ENCODE measurements around the gene GLP1R. TPM values are rescaled to one million over a fixed set of nuclear protein-coding genes. Genes with fewer than 3 reads are reported as not detected.

The GLP1R gene
- total RNA-seq, 2 experiments from 2014 or later: 0.70 to 0.94 TPM

DNA sequence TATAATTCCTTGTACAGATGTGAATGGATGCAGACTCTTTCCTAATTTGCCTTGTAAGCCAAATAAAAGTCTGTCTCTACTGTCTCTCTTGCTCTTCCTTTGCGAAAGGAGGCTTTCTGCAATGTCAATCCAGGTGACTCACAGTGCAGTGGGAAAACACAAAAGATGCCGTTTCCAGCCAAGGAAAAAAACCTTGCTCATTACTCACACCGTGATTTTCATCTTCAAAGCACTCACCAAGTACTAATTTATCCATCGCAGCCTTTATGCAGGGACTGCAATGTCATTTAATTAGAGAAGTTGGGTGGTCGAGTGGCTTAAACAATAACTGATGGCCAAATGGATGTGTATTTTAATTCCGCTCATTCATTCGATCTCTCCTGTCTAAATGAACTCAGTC, 42.6 kb downstream of the GLP1R start:
- Mint-ChIP-seq H3K4me1 (peaks cover 5% of the 10 kb centered on the region), H3K27ac (no peak overlapping the region), H3K9me3 (ENCODE audit: low read depth) (no peaks in the 10 kb centered on the region), H3K4me3 (no peak overlapping the region), H3K27me3 (peaks cover 35% of the 10 kb centered on the region), H3K36me3 (ENCODE audit: low read depth) (no peaks in the 10 kb centered on the region)
- ChIA-PET CTCF (interaction anchor here (0.6 to 1.2 kb wide), 3 partner anchors 11 to 86 kb away, joined by 3 read pairs; no protein-coding TSS in a partner anchor), POLR2A (no interaction called here)
- ATAC-seq (no peak), DNase-seq (no peak)
- intact Hi-C loops (cut with DNase I, micrococcal nuclease): no loop called here

DNA sequence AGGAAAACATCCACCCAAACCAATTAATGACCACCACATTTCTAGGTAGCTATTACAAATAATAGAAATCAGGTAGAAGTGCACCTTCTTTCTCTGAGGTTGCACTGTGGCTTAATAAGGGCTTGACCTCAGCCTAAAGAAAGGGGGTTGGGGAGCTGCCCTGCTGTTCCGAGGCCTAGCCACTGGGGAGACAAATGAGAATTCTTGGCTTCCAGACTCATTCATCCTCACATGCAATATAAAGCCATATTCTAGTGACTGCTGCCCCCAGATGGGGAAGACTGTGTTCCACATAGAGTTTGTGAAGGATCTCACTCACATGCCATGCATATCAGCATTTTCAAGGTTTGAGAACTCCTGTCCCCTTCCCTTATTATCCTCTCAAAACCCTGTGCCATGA, 43.5 kb downstream of the GLP1R start:
- Mint-ChIP-seq H3K36me3 (ENCODE audit: low read depth) (no peaks in the 10 kb centered on the region), H3K27ac (no peak overlapping the region)
- intact Hi-C loops (cut with DNase I, micrococcal nuclease): no loop called here

DNA sequence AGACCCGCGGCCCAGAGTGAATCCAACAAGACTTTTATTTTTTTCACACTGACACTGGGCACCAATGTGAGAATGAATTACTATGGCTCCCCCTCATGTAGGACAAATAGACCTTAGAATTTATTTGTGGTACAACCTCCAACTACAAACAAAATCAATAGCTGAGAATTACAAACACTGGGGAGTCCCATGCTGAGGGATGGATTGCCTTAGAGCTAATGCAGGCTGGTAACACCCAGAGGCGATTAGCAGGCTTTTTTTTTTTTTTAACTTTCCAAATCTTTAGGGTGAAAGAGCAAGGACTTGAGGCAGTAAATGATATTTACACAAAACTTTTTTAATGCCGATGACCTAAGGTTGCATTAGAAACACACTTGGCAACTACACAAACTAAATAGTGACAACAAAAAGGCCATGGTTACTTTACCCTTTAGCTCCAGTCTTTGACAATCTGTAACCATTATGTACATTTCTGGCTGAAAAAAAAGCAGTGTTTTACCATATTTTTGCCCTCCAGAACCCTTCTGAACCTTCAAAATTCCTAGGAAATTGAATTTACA, 44.6 kb downstream of the GLP1R start:
- Mint-ChIP-seq H3K27me3 (peaks cover 24% of the 10 kb centered on the region), H3K4me1 (no peaks in the 10 kb centered on the region), H3K27ac (no peak overlapping the region), H3K4me3 (no peak overlapping the region), H3K9me3 (ENCODE audit: low read depth) (no peaks in the 10 kb centered on the region), H3K36me3 (ENCODE audit: low read depth) (no peaks in the 10 kb centered on the region)
- no peak for ATAC-seq
- DNase-seq: no peak
- POLR2A ChIA-PET: no interaction called here
- intact Hi-C loops (cut with DNase I, micrococcal nuclease): no loop called here
- CTCF ChIA-PET: interaction anchor here (0.7 to 1.5 kb wide), 4 partner anchors 9 to 273 kb away, joined by 3 to 4 read pairs (median 3); no protein-coding TSS in a partner anchor

More for the DNA sequence above, 43.5 kb downstream of the GLP1R start:
- Mint-ChIP-seq H3K4me3 (no peak overlapping the region), H3K4me1 (no peaks in the 10 kb centered on the region), H3K9me3 (ENCODE audit: low read depth) (no peaks in the 10 kb centered on the region), H3K27me3 (peaks cover 31% of the 10 kb centered on the region)
- ATAC-seq: no peak
- CTCF ChIA-PET: interaction anchor here (1.2 kb wide), 1 partner anchor 85 kb away, joined by 3 read pairs; no protein-coding TSS in a partner anchor
- POLR2A ChIA-PET: no interaction called here
- no peak for DNase-seq

DNA sequence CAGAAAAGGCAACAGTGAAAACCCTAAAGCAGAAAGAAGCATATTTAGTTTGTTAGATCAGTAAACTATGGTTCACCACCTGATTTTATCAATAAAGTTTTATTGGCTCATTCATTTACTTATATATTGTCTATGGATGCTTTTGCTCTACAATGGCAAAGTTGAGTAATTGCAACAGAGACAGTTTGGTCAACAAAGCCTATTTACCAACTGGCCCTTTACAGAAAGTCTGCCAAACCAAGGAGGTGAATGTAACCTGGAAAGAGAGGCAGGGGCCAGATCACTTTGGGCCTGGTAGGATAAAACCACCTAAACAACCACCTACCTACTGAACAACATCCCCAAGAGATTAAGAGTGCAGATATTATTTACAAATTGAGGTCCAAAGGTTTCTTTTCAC, 47.0 kb downstream of the GLP1R start:
- intact Hi-C loops (cut with DNase I, micrococcal nuclease): no loop called here
- Mint-ChIP-seq H3K9me3 (ENCODE audit: low read depth) (no peaks in the 10 kb centered on the region), H3K4me3 (no peak overlapping the region), H3K27ac (no peak overlapping the region), H3K4me1 (peaks cover 4% of the 10 kb centered on the region), H3K27me3 (peaks cover 11% of the 10 kb centered on the region), H3K36me3 (ENCODE audit: low read depth) (no peaks in the 10 kb centered on the region)
- CTCF ChIA-PET: no interaction called here
- no peak for ATAC-seq
- no peak for DNase-seq
- POLR2A ChIA-PET: no interaction called here

DNA sequence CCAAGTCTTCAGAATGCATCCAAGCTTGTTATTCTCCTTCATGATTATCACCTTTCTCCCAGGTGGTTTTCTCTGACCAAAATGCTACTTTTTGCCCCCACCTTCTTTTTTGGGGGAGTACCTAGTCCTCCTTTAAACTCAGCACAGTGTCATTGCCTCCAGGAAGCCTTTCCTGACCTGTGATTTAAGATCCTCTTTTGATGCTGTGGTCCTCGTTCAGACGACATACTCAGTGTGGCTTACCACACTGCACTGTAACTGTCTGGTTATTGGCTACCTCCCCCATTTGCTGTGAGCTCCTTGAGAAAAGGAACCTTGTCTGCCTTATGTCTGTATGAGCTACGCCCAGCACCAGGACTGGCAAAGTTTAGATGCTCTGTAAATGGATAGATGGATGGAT, 51.8 kb downstream of the GLP1R start:
- intact Hi-C loops (cut with DNase I, micrococcal nuclease): no loop called here
- no peak overlapping the region for H3K27ac Mint-ChIP-seq
- peak; percentile 51 for DNase-seq
- H3K27me3 Mint-ChIP-seq: no peaks in the 10 kb centered on the region
- no peak overlapping the region for H3K4me3 Mint-ChIP-seq
- H3K9me3 Mint-ChIP-seq (ENCODE audit: low read depth): no peaks in the 10 kb centered on the region
- H3K36me3 Mint-ChIP-seq (ENCODE audit: low read depth): peaks cover 24% of the 10 kb centered on the region
- H3K4me1 Mint-ChIP-seq: peaks cover 18% of the 10 kb centered on the region
- peak; percentile 83 for ATAC-seq
- POLR2A ChIA-PET: no interaction called here
- CTCF ChIA-PET: interaction anchor here (1.0 to 1.2 kb wide), 3 partner anchors 11 to 15 kb away, joined by 3 to 5 read pairs (median 3); no protein-coding TSS in a partner anchor

DNA sequence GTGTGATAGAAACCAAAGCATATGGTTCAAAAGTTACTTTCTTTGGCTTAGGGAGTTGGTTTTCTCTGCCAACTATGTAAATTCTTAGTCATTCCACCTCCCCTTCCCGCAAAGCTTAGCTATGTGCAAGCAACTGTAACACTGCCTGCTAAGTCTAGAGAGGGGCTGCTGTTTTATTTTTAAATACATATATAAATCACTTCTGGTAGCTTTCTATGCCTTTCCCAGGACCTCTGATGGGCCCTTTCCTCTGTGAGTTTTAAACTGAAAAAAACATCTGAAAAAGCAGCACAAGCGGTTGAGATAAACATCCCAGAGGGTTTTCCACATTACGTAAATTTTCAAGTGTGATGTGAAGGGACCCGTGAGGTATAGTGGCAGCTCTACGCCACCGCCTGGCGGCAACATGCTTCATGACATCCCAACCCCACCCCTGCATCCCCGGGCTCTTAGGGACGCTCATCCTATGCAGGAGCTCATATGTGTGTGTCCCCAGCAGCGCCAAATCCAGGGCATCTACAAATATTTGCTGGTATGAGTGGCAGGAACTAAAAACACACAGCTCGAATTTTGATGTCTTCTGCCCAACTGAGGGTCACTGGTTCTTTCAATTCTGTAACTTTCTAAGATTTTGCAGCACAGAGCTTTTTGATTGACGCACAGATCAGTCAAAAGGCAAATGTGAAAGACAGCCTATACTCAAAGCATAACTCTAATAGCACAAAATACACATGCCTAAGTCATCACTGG, 53.7 kb downstream of the GLP1R start:
- CTCF ChIA-PET: interaction anchor here (0.6 to 2.2 kb wide), 12 partner anchors 9 to 365 kb away, joined by 3 to 18 read pairs (median 3); no protein-coding TSS in a partner anchor
- Mint-ChIP-seq H3K9me3 (ENCODE audit: low read depth) (no peaks in the 10 kb centered on the region), H3K36me3 (ENCODE audit: low read depth) (peaks cover 34% of the 10 kb centered on the region), H3K27ac (no peak overlapping the region), H3K4me3 (no peak overlapping the region), H3K4me1 (peaks cover 33% of the 10 kb centered on the region), H3K27me3 (no peaks in the 10 kb centered on the region)
- ATAC-seq: peak; percentile 60
- intact Hi-C loops (cut with DNase I, micrococcal nuclease): loop anchor here (1.0 to 2.0 kb wide), 2 partner anchors 11 to 229 kb away; no protein-coding TSS in a partner anchor
- peak; percentile 58 for DNase-seq
- POLR2A ChIA-PET: interaction anchor here (0.9 kb wide), 1 partner anchor 11 kb away, joined by 3 read pairs; no protein-coding TSS in a partner anchor

DNA sequence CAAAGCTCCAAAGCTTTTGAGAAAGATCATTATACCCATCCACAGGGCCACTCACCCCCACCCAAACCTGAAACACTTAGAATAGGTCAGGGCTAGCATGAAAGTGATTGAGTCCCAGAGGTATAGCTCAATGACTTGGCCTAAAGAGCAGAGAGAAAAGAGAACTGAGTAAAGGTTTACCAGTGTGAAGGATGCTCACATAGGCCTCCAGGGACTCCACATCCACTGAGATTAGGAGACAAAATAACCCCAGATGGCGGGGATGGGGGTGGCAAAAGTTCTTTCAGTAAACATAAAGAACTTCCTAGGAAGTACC, 54.2 kb downstream of the GLP1R start:
- H3K27me3 Mint-ChIP-seq: no peaks in the 10 kb centered on the region
- peaks cover 37% of the 10 kb centered on the region for H3K4me1 Mint-ChIP-seq
- peak overlapping the region; percentile 10 for H3K27ac Mint-ChIP-seq
- intact Hi-C loops (cut with DNase I, micrococcal nuclease): loop anchor here (1.0 to 2.0 kb wide), 2 partner anchors 11 to 230 kb away; no protein-coding TSS in a partner anchor
- POLR2A ChIA-PET: interaction anchor here (0.9 kb wide), 1 partner anchor 11 kb away, joined by 3 read pairs; no protein-coding TSS in a partner anchor
- H3K9me3 Mint-ChIP-seq (ENCODE audit: low read depth): no peaks in the 10 kb centered on the region
- ATAC-seq (peak; percentile 56), DNase-seq (no peak)
- no peak overlapping the region for H3K4me3 Mint-ChIP-seq
- CTCF ChIA-PET: interaction anchor here (0.6 to 2.2 kb wide), 9 partner anchors 9 to 230 kb away, joined by 3 to 18 read pairs (median 3); no protein-coding TSS in a partner anchor
- H3K36me3 Mint-ChIP-seq (ENCODE audit: low read depth): peaks cover 38% of the 10 kb centered on the region

DNA sequence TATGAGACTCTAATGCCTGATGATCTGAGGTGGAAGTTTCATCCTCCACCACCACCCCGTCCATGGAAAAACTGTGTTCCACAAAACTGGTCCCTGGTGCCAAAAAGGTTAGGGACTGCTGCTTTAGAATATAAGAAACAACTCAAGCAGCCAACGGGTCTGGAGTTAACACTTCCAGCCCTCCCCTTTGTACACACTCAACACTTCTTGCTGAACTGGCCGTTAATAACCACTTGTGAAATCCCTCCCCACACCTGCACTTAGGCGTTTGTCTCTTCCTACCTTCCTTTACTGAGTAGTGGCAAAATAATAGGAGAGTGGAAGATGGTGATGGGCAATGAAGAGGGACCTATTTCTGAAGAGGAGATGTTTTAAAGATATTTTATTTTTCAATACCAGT, 55.9 kb downstream of the GLP1R start:
- no peaks in the 10 kb centered on the region for H3K27me3 Mint-ChIP-seq
- no peak overlapping the region for H3K4me3 Mint-ChIP-seq
- ChIA-PET POLR2A (no interaction called here), CTCF (no interaction called here)
- H3K4me1 Mint-ChIP-seq: peaks cover 50% of the 10 kb centered on the region
- H3K27ac Mint-ChIP-seq: no peak overlapping the region
- DNase-seq (no peak), ATAC-seq (no peak)
- H3K9me3 Mint-ChIP-seq (ENCODE audit: low read depth): no peaks in the 10 kb centered on the region
- peaks cover 53% of the 10 kb centered on the region for H3K36me3 Mint-ChIP-seq (ENCODE audit: low read depth)
- intact Hi-C loops (cut with DNase I, micrococcal nuclease): no loop called here

DNA sequence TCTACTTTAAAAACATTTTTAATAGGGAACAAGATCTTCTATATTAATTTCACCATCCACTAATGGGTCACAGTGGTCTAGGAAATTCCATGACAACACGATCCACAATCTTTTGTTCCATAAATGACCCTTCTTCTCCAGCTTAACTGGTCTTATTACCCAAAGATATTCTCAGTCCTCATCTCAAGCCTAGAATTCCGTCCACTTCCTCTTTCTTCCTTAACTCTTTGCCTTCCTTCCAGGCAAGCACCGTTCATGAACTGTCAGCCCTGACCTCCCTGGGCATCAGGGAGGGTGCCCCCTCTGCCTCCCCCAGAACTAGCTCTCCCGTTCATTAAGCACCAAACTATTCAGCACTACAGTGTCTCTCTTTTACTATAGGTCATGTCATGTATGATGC, 58.5 kb downstream of the GLP1R start:
- Mint-ChIP-seq H3K4me3 (no peak overlapping the region), H3K4me1 (peaks cover 63% of the 10 kb centered on the region), H3K9me3 (ENCODE audit: low read depth) (no peaks in the 10 kb centered on the region), H3K27ac (peak overlapping the region; percentile 2), H3K36me3 (ENCODE audit: low read depth) (peaks cover 67% of the 10 kb centered on the region), H3K27me3 (no peaks in the 10 kb centered on the region)
- ChIA-PET CTCF (no interaction called here), POLR2A (no interaction called here)
- intact Hi-C loops (cut with DNase I, micrococcal nuclease): no loop called here
- ATAC-seq (no peak), DNase-seq (no peak)

DNA sequence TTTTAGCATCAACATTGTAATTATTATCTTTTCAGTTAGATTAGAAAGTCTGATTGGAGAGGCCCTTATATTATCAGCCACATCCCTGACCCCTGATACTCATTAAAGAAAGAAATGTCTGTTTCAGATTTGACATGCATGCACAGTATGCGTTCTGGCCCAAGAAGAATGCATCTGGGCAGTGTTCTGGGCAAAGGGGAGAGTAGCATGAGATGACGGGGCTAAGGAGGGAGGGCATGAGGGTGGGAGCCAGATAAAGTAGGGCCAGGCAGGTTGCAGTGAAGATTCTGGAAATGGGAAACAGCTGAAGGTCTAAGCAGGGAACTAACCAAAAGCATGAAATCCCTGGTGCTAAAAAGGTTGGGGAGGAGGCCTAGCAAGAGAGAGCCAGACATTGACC, 59.1 kb downstream of the GLP1R start:
- Mint-ChIP-seq H3K36me3 (ENCODE audit: low read depth) (peaks cover 67% of the 10 kb centered on the region), H3K4me3 (no peak overlapping the region), H3K4me1 (peaks cover 65% of the 10 kb centered on the region), H3K27me3 (no peaks in the 10 kb centered on the region), H3K9me3 (ENCODE audit: low read depth) (no peaks in the 10 kb centered on the region), H3K27ac (no peak overlapping the region)
- ATAC-seq: no peak
- POLR2A ChIA-PET: no interaction called here
- DNase-seq: no peak
- intact Hi-C loops (cut with DNase I, micrococcal nuclease): no loop called here
- CTCF ChIA-PET: interaction anchor here (1.1 to 1.8 kb wide), 2 partner anchors 78 to 235 kb away, joined by 5 read pairs; no protein-coding TSS in a partner anchor

DNA sequence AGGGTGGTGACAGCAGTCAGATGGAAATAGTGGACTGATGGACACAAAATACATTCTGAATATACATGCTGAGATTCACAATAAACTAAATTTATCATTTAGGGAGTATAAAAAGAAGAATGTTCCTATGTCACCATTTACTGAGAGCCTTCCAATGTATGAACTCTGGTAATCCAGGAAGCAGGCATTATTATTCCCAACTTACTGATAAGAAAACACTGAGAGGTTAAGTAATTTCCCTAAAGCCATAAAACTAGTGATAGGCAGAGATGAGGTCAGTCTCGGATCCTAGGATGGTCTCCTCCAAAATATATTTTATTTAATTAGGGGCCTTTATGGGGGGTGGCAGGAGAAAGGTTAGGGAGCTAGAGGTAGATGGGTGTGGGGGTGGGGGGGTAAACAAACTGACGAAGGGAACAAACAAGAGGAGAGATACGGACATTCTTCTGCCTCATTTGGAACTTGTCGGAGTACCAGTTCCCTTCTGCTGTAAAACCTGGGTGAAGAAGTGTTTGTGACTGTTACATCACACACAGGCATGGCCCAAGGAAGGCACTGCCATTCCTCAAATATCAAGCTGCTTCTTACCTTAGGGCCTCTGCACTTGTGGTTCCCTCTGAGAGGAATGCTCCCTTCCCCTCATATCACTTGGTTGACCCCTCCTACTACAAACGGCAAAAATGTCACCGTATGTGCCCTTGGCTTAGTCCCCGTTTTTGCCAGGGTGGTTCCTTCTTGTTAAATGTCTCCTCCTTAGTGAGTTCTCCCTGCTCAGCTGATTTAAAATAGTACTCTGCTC, 59.7 kb downstream of the GLP1R start:
- intact Hi-C loops (cut with DNase I, micrococcal nuclease): no loop called here
- DNase-seq (no peak), ATAC-seq (no peak)
- Mint-ChIP-seq H3K36me3 (ENCODE audit: low read depth) (peaks cover 62% of the 10 kb centered on the region), H3K4me3 (no peak overlapping the region), H3K9me3 (ENCODE audit: low read depth) (no peaks in the 10 kb centered on the region), H3K27ac (peak overlapping the region; percentile 99), H3K4me1 (peaks cover 68% of the 10 kb centered on the region), H3K27me3 (no peaks in the 10 kb centered on the region)
- POLR2A ChIA-PET: interaction anchor here (0.5 kb wide), 1 partner anchor 47 kb away, joined by 5 read pairs; no protein-coding TSS in a partner anchor
- CTCF ChIA-PET: interaction anchor here (1.1 to 1.8 kb wide), 2 partner anchors 78 to 236 kb away, joined by 5 read pairs; no protein-coding TSS in a partner anchor

Measured in activated CD4-positive, alpha-beta T cell treated with anti-CD3 and anti-CD28 coated beads for 36 hours (primary cell).